22Rv1 (cell line): ENCODE results near the gene TSBP1.

ENCODE experiments used
- ZFX ChIP-seq: fragments of 450-650 bp; IDR thresholded peaks from 2 replicates; pipeline ENCODE4 v1.6.1; 2017; ENCODE audit warnings: antibody characterized with exemption, borderline replicate concordance
- TF ChIP-seq, protein P1 (sequence below): fragments of 450-650 bp; IDR thresholded peaks from 2 replicates; pipeline ENCODE4 v1.5.1; 2017; ENCODE audit warnings: mild to moderate bottlenecking

DNA sequence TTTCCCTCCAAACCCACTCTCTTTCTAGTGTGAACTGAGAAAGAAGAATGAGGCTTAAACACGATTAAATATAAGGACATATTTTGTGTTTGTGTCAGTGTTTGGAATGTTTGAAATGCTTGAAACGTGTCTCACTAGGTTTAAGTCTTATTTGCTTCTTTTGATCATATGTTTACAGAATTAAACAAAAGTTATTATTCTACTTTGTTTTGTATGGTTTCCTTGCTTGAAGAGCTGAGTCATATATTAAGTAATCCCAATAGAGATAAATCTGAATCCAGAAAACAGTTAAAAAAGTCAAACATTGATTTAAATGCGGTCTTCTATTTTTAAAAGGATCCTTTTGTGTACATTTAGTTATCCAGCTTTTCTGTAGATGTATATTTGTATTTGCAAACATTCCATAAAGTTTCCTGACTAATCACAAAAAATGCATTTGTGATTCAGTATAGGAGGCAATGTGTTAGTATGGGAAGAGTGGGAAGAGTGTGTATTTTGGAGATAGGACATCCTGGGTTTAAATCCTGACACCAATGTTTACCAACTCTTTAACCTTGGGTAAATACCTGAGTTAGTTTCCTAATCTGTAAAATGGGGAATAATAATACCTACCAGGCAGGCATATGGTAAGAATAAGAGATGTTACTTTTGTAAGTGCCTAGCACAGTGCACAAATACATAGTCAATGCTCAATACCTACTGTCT lies 72.9 kb downstream of the TSBP1 start:
- TF ChIP-seq, protein P1, sequence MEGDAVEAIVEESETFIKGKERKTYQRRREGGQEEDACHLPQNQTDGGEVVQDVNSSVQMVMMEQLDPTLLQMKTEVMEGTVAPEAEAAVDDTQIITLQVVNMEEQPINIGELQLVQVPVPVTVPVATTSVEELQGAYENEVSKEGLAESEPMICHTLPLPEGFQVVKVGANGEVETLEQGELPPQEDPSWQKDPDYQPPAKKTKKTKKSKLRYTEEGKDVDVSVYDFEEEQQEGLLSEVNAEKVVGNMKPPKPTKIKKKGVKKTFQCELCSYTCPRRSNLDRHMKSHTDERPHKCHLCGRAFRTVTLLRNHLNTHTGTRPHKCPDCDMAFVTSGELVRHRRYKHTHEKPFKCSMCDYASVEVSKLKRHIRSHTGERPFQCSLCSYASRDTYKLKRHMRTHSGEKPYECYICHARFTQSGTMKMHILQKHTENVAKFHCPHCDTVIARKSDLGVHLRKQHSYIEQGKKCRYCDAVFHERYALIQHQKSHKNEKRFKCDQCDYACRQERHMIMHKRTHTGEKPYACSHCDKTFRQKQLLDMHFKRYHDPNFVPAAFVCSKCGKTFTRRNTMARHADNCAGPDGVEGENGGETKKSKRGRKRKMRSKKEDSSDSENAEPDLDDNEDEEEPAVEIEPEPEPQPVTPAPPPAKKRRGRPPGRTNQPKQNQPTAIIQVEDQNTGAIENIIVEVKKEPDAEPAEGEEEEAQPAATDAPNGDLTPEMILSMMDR, result no peak
- TF ChIP-seq ZFX, result no peak
